Smooth muscle cell (in vitro differentiated cells): ENCODE measurements around the gene P4HB. TPM values are rescaled to one million over a fixed set of nuclear protein-coding genes. Genes with fewer than 3 reads are reported as not detected.

Experiments
- DNase-seq: peaks from one replicate; lab custom pipeline; 2025; ENCODE audit not compliant: unreplicated experiment; lab: John Stamatoyannopoulos, UW
- H2AFZ ChIP-seq: fragments of 200-600 bp; sonication (generic); 2 replicates; pipeline ENCODE4 v1.6.0; 2016; ENCODE audit warnings: antibody characterized with exemption, low read depth, mild to moderate bottlenecking
- H3F3A ChIP-seq: fragments of 200-600 bp; sonication (generic); 2 replicates; pipeline ENCODE4 v1.6.0; 2017; ENCODE audit warnings: antibody characterized with exemption, low read depth
- H3K27ac ChIP-seq: fragments of 200-600 bp; sonication (generic); 2 replicates; pipeline ENCODE4 v1.5.1; 2016; ENCODE audit warnings: low read depth, mild to moderate bottlenecking
- H3K27me3 ChIP-seq: fragments of 200-600 bp; sonication (generic); 2 replicates; pipeline ENCODE4 v1.6.1; 2016; ENCODE audit warnings: low read depth, mild to moderate bottlenecking
- H3K36me3 ChIP-seq: fragments of 200-600 bp; sonication (generic); 2 replicates; pipeline ENCODE4 v1.5.1; 2016; ENCODE audit warnings: low read depth
- H3K4me1 ChIP-seq: fragments of 200-600 bp; sonication (generic); 2 replicates; pipeline ENCODE4 v1.5.1; 2016; ENCODE audit warnings: low read depth
- H3K4me2 ChIP-seq: fragments of 200-600 bp; sonication (generic); 2 replicates; pipeline ENCODE4 v1.6.0; 2016; ENCODE audit warnings: mild to moderate bottlenecking
- H3K4me3 ChIP-seq: fragments of 200-600 bp; sonication (generic); 2 replicates; pipeline ENCODE4 v1.5.1; 2016; ENCODE audit warnings: mild to moderate bottlenecking
- H3K79me2 ChIP-seq: fragments of 200-600 bp; sonication (generic); 2 replicates; pipeline ENCODE4 v1.6.0; 2016; ENCODE audit warnings: low read depth, mild to moderate bottlenecking
- H3K9ac ChIP-seq: fragments of 200-600 bp; sonication (generic); 2 replicates; pipeline ENCODE4 v1.6.0; 2016; ENCODE audit warnings: low read depth
- H3K9me3 ChIP-seq: fragments of 200-600 bp; sonication (generic); replicated peaks from 2 replicates; pipeline ENCODE4 v1.5.1; 2016; ENCODE audit warnings: low read depth
- H4K20me1 ChIP-seq: fragments of 200-600 bp; sonication (generic); 2 replicates; pipeline ENCODE4 v1.6.0; 2016; ENCODE audit warnings: low read depth
- CTCF ChIP-seq: fragments of 200-600 bp; sonication (generic); IDR thresholded peaks from 2 replicates; pipeline ENCODE4 v1.5.1; 2017; ENCODE audit warnings: borderline replicate concordance, mild to moderate bottlenecking, antibody characterized with exemption; ENCODE audit not compliant: insufficient read depth, poor library complexity, severe bottlenecking
- WGBS: methylation state at CpG from one replicate; pipeline ENCODE4 v1.1.7; 2016; ENCODE audit warnings: low lambda C conversion rate; 5-methylcytosine and 5-hydroxymethylcytosine counted together
- polyA plus RNA-seq: library from polyadenylated mRNA; unstranded; fragments of >200 nt; fragmentation: Nextera tagmentation; extraction: Ambion mirVana; gene quantifications from 2 replicates; pipeline ENCODE4 v1.2.1, GENCODE V29; 2016
- total RNA-seq: library from RNA; depleted of rRNA; stranded (reverse); fragments of >200 nt; gene quantifications from 2 replicates; pipeline ENCODE4 v1.2.3, GENCODE V29; 2014

The P4HB gene
- total and polyA plus RNA-seq, 2 experiments from 2014 or later = 1,526 to 1,593 TPM

- 89% methylated on average over 9 of the region's 9 CpGs for WGBS
- DNase-seq = no peak
- Histone ChIP-seq H3F3A (no peaks in the 10 kb centered on the region), H3K27me3 (peaks cover 70% of the 10 kb centered on the region), H2AFZ (no peak overlapping the region), H4K20me1 (no peaks in the 10 kb centered on the region), H3K4me2 (no peak overlapping the region), H3K36me3 (no peaks in the 10 kb centered on the region), H3K9me3 (no peaks in the 10 kb centered on the region), H3K4me1 (peaks cover 3% of the 10 kb centered on the region), H3K9ac (no peak overlapping the region), H3K27ac (no peak overlapping the region), H3K4me3 (no peak overlapping the region), H3K79me2 (no peaks in the 10 kb centered on the region)
- no peak for TF ChIP-seq CTCF
These were observed 58.1 kb downstream of the P4HB start for GRCh38 chr17:81802048-81802758.

GRCh38 chr17:81801327-81801726 lies 59.0 kb downstream of the P4HB start:
- no peaks in the 10 kb centered on the region for H3K79me2 ChIP-seq
- TF ChIP-seq CTCF = no peak
- H3K27ac ChIP-seq = no peak overlapping the region
- DNase-seq = no peak
- H3K4me1 ChIP-seq = peaks cover 3% of the 10 kb centered on the region
- no peaks in the 10 kb centered on the region for H4K20me1 ChIP-seq
- 93% methylated on average over 9 of the region's 9 CpGs for WGBS
- H3K9ac ChIP-seq = no peak overlapping the region
- no peaks in the 10 kb centered on the region for H3K36me3 ChIP-seq
- no peaks in the 10 kb centered on the region for H3K9me3 ChIP-seq
- H3K4me2 ChIP-seq = no peak overlapping the region
- H3K4me3 ChIP-seq = no peak overlapping the region
- no peaks in the 10 kb centered on the region for H3F3A ChIP-seq
- peaks cover 61% of the 10 kb centered on the region for H3K27me3 ChIP-seq
- H2AFZ ChIP-seq = no peak overlapping the region

GRCh38 chr17:81794509-81794908 lies 65.8 kb downstream of the P4HB start:
- no peaks in the 10 kb centered on the region for H3K79me2 ChIP-seq
- no peaks in the 10 kb centered on the region for H3K9me3 ChIP-seq
- H3K4me2 ChIP-seq = no peak overlapping the region
- H3K4me1 ChIP-seq = no peaks in the 10 kb centered on the region
- no peak for TF ChIP-seq CTCF
- H3K27ac ChIP-seq = no peak overlapping the region
- H2AFZ ChIP-seq = no peak overlapping the region
- WGBS = 51% methylated on average over 8 of the region's 8 CpGs
- H3K36me3 ChIP-seq = no peaks in the 10 kb centered on the region
- H3K9ac ChIP-seq = no peak overlapping the region
- no peaks in the 10 kb centered on the region for H3F3A ChIP-seq
- DNase-seq = no peak
- no peaks in the 10 kb centered on the region for H4K20me1 ChIP-seq
- H3K4me3 ChIP-seq = no peak overlapping the region
- no peaks in the 10 kb centered on the region for H3K27me3 ChIP-seq

GRCh38 chr17:81794074-81794476 lies 66.3 kb downstream of the P4HB start:
- no peaks in the 10 kb centered on the region for H4K20me1 ChIP-seq
- no peaks in the 10 kb centered on the region for H3K4me1 ChIP-seq
- H3K9ac ChIP-seq = no peak overlapping the region
- H3K4me3 ChIP-seq = no peak overlapping the region
- H3K27me3 ChIP-seq = no peaks in the 10 kb centered on the region
- 86% methylated on average over 3 of the region's 3 CpGs for WGBS
- H2AFZ ChIP-seq = no peak overlapping the region
- no peak for TF ChIP-seq CTCF
- H3K4me2 ChIP-seq = no peak overlapping the region
- H3K79me2 ChIP-seq = no peaks in the 10 kb centered on the region
- no peaks in the 10 kb centered on the region for H3K36me3 ChIP-seq
- DNase-seq = no peak
- no peaks in the 10 kb centered on the region for H3K9me3 ChIP-seq
- no peak overlapping the region for H3K27ac ChIP-seq
- H3F3A ChIP-seq = no peaks in the 10 kb centered on the region
